Liver (tissue), 9 donors: ENCODE results near the gene KRTAP5-11. TPM values are rescaled to one million over a fixed set of nuclear protein-coding genes. Genes with fewer than 3 reads are reported as not detected.

Experiments
- DNase-seq: peaks from one replicate; pipeline ENCODE4 v3.0.0-alpha.2; 2017; ENCODE audit warnings: low spot score
- H3K27ac ChIP-seq, 2 donors: one replicate each; pipeline ENCODE4 v1.7.0; 2013; ENCODE audit warnings: inconsistent platforms in 2 of 2, low read length in 2 of 2, control low read depth in 1 of 2, low read depth in 1 of 2, mild to moderate bottlenecking in 1 of 2
- H3K27me3 ChIP-seq, 4 donors: one replicate each; pipeline versions ENCODE4 v1.6.1 to v1.7.0; 2013; ENCODE audit warnings: low read length in 3 of 4, inconsistent platforms in 1 of 4, mild to moderate bottlenecking in 1 of 4, moderate library complexity in 1 of 4; ENCODE audit not compliant: control insufficient read depth in 4 of 4, insufficient read depth in 4 of 4
- H3K36me3 ChIP-seq, 4 donors: one replicate each; pipeline versions ENCODE4 v1.6.1 to v1.7.0; 2013; ENCODE audit warnings: low read length in 3 of 4, mild to moderate bottlenecking in 3 of 4, low read depth in 1 of 4, moderate library complexity in 1 of 4; ENCODE audit not compliant: control insufficient read depth in 4 of 4, insufficient read depth in 3 of 4
- H3K4me1 ChIP-seq, 4 donors: one replicate each; pipeline versions ENCODE4 v1.6.1 to v1.7.0; 2013; ENCODE audit warnings: low read length in 3 of 4, mild to moderate bottlenecking in 3 of 4, moderate library complexity in 1 of 4; ENCODE audit not compliant: control insufficient read depth in 4 of 4, insufficient read depth in 4 of 4
- H3K4me3 ChIP-seq, 3 donors: one replicate each; pipeline versions ENCODE4 v1.6.1 to v1.7.0; 2013; ENCODE audit warnings: low read length in 3 of 3, control low read depth in 1 of 3, low read depth in 1 of 3, mild to moderate bottlenecking in 1 of 3
- H3K9ac ChIP-seq, 2 donors: one replicate each; pipeline ENCODE4 v1.7.0; 2013; ENCODE audit warnings: low read length in 2 of 2, mild to moderate bottlenecking in 2 of 2, moderate library complexity in 2 of 2, control low read depth in 1 of 2, low read depth in 1 of 2
- H3K9me3 ChIP-seq, 4 donors: one replicate each; pipeline versions ENCODE4 v1.6.1 to v1.7.0; 2013; ENCODE audit warnings: low read length in 3 of 4; ENCODE audit not compliant: control insufficient read depth in 4 of 4
- CTCF ChIP-seq: fragments of 150-350 bp; IDR thresholded peaks from 2 replicates; pipeline ENCODE4 v1.5.1; 2017; ENCODE audit warnings: improper control_type of control experiment, low read depth, low read length; ENCODE audit not compliant: missing input control
- EGR1 ChIP-seq, 2 donors: IDR thresholded peaks; 2 replicates each; pipeline ENCODE4 v1.6.1; 2016 to 2018; ENCODE audit warnings: antibody characterized with exemption in 2 of 2, low read depth in 2 of 2
- FOXA1 ChIP-seq: IDR thresholded peaks from 2 replicates; pipeline ENCODE4 v1.6.1; 2016; ENCODE audit warnings: antibody characterized with exemption
- FOXA2 ChIP-seq: IDR thresholded peaks from 2 replicates; pipeline ENCODE4 v1.6.1; 2016; ENCODE audit warnings: antibody characterized with exemption
- GABPA ChIP-seq, 2 donors: IDR thresholded peaks in 1 of 2; conservative IDR thresholded peaks in 1 of 2; 2 replicates each; pipeline ENCODE4 v1.6.1; 2016; ENCODE audit warnings: antibody characterized with exemption in 2 of 2, mild to moderate bottlenecking in 1 of 2, moderate library complexity in 1 of 2
- HNF4A ChIP-seq, 2 donors: conservative IDR thresholded peaks; 2 replicates each; pipeline ENCODE4 v1.6.1; 2016; ENCODE audit warnings: antibody characterized with exemption in 2 of 2, mild to moderate bottlenecking in 2 of 2
- HNF4G ChIP-seq: IDR thresholded peaks from 2 replicates; pipeline ENCODE4 v1.6.1; 2016; ENCODE audit warnings: antibody characterized with exemption
- JUND ChIP-seq, 2 donors: IDR thresholded peaks; 2 replicates each; pipeline ENCODE4 v1.6.1; 2016; ENCODE audit warnings: antibody characterized with exemption in 2 of 2
- MAX ChIP-seq: IDR thresholded peaks from 2 replicates; pipeline ENCODE4 v1.6.1; 2016; ENCODE audit warnings: antibody characterized with exemption
- NR2F2 ChIP-seq: IDR thresholded peaks from 2 replicates; pipeline ENCODE4 v1.6.1; 2016; ENCODE audit warnings: antibody characterized with exemption
- RAD21 ChIP-seq, 2 donors: IDR thresholded peaks; 2 replicates each; pipeline ENCODE4 v1.6.1; 2016; ENCODE audit warnings: antibody characterized with exemption in 2 of 2, mild to moderate bottlenecking in 2 of 2
- RXRA ChIP-seq, 2 donors: IDR thresholded peaks; 2 replicates each; pipeline ENCODE4 v1.6.1; 2017 to 2018; ENCODE audit warnings: antibody characterized with exemption in 2 of 2, mild to moderate bottlenecking in 1 of 2
- SP1 ChIP-seq: IDR thresholded peaks from 2 replicates; pipeline ENCODE4 v1.6.1; 2018; ENCODE audit warnings: antibody characterized with exemption, mild to moderate bottlenecking
- TAF1 ChIP-seq: conservative IDR thresholded peaks from 2 replicates; pipeline ENCODE4 v1.6.1; 2016; ENCODE audit warnings: antibody characterized with exemption, mild to moderate bottlenecking
- YY1 ChIP-seq: IDR thresholded peaks from 2 replicates; pipeline ENCODE4 v1.6.1; 2016; ENCODE audit warnings: antibody characterized with exemption, mild to moderate bottlenecking
- WGBS: extraction: QIAGEN DNeasy Blood & Tissue Kit; methylation state at CpG from one replicate; pipeline ENCODE4 v1.1.7; 2013; 5-methylcytosine and 5-hydroxymethylcytosine counted together
- polyA plus RNA-seq, 2 donors: library from polyadenylated mRNA; stranded (reverse) in 1 of 2; unstranded in 1 of 2; fragments of 200-250 nt in 1 of 2; fragments of >200 nt in 1 of 2; fragmentation: Nextera tagmentation in 1 of 2; extraction: Ambion mirVana in 1 of 2; gene quantifications; one replicate each; pipeline versions ENCODE4 v1.2.1 to v1.2.3, GENCODE V29; 2013 to 2015
- total RNA-seq, 2 donors: library from RNA; depleted of rRNA; stranded (reverse); fragments of >200 nt; gene quantifications; one replicate each; pipeline ENCODE4 v1.2.3, GENCODE V29; 2014
- TF ChIP-seq, protein P1 (sequence below): IDR thresholded peaks from 2 replicates; pipeline ENCODE4 v1.6.1; 2016; ENCODE audit warnings: antibody characterized with exemption, mild to moderate bottlenecking
- TF ChIP-seq, protein P2 (sequence below): IDR thresholded peaks from 2 replicates; pipeline ENCODE4 v1.6.1; 2016; ENCODE audit warnings: antibody characterized with exemption
- TF ChIP-seq, protein P3 (sequence below): IDR thresholded peaks from 2 replicates; pipeline ENCODE4 v1.6.1; 2016; ENCODE audit warnings: antibody characterized with exemption
- donor health status: healthy.
- donor health status: healthy.
- donor health status: healthy.
- donor health status: healthy.
- donor health status: healthy.

KRTAP5-11 gene
- total and polyA plus RNA-seq, 4 donors = not detected

DNA sequence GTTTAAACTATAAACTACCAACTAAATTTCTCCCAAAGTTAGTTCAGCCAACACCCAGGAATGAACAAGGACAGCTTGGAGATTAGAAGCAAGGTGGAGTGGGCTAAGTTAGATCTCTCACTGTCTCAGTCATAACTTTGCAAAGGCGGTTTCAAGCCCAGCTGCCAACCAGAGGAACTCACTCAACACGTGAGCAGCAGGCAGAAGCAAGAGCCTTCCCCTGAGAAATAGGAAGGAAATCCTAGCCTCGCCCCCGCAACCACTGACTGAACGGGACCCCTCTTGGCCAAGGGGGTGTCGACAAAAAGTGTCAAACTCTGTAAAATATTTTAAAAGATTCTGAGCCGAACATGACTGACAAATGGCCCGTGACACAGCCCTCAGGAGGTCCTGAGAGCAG is 38.8 kb downstream of the KRTAP5-11 start:
- Histone ChIP-seq H3K9me3 (no peaks in the 10 kb centered on the region), H3K36me3 (no peaks in the 10 kb centered on the region), H3K27ac (no peak overlapping the region), H3K9ac (no peak overlapping the region), H3K27me3 (no peaks in the 10 kb centered on the region), H3K4me3 (no peak overlapping the region), H3K4me1 (no peaks in the 10 kb centered on the region)
- WGBS = 74% methylated on average over 8 of the region's 8 CpGs
- DNase-seq = no peak
- TF ChIP-seq, protein P1, sequence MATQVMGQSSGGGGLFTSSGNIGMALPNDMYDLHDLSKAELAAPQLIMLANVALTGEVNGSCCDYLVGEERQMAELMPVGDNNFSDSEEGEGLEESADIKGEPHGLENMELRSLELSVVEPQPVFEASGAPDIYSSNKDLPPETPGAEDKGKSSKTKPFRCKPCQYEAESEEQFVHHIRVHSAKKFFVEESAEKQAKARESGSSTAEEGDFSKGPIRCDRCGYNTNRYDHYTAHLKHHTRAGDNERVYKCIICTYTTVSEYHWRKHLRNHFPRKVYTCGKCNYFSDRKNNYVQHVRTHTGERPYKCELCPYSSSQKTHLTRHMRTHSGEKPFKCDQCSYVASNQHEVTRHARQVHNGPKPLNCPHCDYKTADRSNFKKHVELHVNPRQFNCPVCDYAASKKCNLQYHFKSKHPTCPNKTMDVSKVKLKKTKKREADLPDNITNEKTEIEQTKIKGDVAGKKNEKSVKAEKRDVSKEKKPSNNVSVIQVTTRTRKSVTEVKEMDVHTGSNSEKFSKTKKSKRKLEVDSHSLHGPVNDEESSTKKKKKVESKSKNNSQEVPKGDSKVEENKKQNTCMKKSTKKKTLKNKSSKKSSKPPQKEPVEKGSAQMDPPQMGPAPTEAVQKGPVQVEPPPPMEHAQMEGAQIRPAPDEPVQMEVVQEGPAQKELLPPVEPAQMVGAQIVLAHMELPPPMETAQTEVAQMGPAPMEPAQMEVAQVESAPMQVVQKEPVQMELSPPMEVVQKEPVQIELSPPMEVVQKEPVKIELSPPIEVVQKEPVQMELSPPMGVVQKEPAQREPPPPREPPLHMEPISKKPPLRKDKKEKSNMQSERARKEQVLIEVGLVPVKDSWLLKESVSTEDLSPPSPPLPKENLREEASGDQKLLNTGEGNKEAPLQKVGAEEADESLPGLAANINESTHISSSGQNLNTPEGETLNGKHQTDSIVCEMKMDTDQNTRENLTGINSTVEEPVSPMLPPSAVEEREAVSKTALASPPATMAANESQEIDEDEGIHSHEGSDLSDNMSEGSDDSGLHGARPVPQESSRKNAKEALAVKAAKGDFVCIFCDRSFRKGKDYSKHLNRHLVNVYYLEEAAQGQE = no peak
- no peak for TF ChIP-seq HNF4G
- no peak for TF ChIP-seq TAF1
- no peak for TF ChIP-seq FOXA1
- no peak for TF ChIP-seq HNF4A (conservative IDR thresholded peaks at IDR 0.05)
- TF ChIP-seq EGR1 (IDR thresholded peaks at IDR 0.05; ENCODE audit: low read depth in 2 of 2) = no peak
- no peak for TF ChIP-seq NR2F2
- TF ChIP-seq JUND (IDR thresholded peaks at IDR 0.05) = no peak
- TF ChIP-seq RAD21 (IDR thresholded peaks at IDR 0.05) = no peak
- no peak for TF ChIP-seq MAX
- TF ChIP-seq, protein P2, sequence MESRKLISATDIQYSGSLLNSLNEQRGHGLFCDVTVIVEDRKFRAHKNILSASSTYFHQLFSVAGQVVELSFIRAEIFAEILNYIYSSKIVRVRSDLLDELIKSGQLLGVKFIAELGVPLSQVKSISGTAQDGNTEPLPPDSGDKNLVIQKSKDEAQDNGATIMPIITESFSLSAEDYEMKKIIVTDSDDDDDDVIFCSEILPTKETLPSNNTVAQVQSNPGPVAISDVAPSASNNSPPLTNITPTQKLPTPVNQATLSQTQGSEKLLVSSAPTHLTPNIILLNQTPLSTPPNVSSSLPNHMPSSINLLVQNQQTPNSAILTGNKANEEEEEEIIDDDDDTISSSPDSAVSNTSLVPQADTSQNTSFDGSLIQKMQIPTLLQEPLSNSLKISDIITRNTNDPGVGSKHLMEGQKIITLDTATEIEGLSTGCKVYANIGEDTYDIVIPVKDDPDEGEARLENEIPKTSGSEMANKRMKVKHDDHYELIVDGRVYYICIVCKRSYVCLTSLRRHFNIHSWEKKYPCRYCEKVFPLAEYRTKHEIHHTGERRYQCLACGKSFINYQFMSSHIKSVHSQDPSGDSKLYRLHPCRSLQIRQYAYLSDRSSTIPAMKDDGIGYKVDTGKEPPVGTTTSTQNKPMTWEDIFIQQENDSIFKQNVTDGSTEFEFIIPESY = no peak
- TF ChIP-seq RXRA (IDR thresholded peaks at IDR 0.05) = no peak
- TF ChIP-seq CTCF = no peak
- TF ChIP-seq SP1 = no peak
- no peak for TF ChIP-seq GABPA (IDR thresholded peaks at IDR 0.05 in 1 of 2, conservative IDR thresholded peaks at IDR 0.05 in 1 of 2)
- TF ChIP-seq YY1 = no peak
- TF ChIP-seq, protein P3, sequence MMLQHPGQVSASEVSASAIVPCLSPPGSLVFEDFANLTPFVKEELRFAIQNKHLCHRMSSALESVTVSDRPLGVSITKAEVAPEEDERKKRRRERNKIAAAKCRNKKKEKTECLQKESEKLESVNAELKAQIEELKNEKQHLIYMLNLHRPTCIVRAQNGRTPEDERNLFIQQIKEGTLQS = no peak
- no peak for TF ChIP-seq FOXA2
